IPS-18c (cell line): ENCODE results near the gene RPTOR.

ENCODE experiments used
- H3K4me3 ChIP-seq: 2 replicates; pipeline ENCODE4 v1.7.0; 2013; ENCODE audit warnings: low read depth, mild to moderate bottlenecking, low read length, moderate library complexity; ENCODE audit not compliant: insufficient read depth
- H3K9me3 ChIP-seq: one replicate; pipeline ENCODE4 v1.6.1; 2013; ENCODE audit warnings: mild to moderate bottlenecking, low read length, moderate library complexity; ENCODE audit not compliant: control insufficient read depth, insufficient read depth

The RPTOR gene

GRCh38 chr17:80845863-80846671 lies 301.4 kb downstream of the RPTOR start:
- Histone ChIP-seq H3K9me3 (no peaks in the 10 kb centered on the region), H3K4me3 (no peak overlapping the region)

- no peaks in the 10 kb centered on the region for H3K9me3 ChIP-seq
- H3K4me3 ChIP-seq, result no peak overlapping the region
These were observed 302.3 kb downstream of the RPTOR start for GRCh38 chr17:80846932-80847331.

GRCh38 chr17:80847496-80848230 lies 303.0 kb downstream of the RPTOR start:
- no peak overlapping the region for H3K4me3 ChIP-seq
- H3K9me3 ChIP-seq, result no peaks in the 10 kb centered on the region

DNA sequence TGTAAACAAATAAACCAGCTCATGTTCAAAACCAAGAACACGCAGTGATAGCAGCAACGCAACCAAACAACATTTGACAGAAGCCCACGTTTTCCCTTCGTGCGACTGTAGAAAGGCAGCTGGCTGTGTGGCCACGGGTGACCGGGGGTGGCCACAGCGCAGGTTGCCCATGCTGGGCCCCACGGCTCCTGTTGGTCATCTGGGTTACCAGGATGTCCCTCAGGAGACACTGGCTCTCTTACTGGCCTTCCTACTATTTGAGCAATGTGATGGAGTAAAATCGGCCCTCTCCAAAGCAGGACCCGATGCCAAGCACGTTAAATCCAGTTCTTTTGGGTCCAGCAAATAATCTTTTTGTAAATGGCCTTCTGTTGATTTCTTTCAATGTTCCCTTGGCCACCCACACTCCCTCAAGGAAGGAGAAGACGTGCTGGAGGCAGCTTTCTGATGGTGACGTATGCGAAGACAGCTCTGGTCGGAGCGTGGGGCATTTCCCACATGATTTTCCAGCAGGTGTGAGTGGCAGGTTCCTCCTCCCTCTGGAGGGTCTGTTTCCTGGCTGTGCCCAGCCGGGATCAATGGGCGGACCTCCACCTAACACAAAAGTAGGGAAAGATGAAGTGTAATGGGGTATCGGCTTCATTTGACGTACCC lies 303.9 kb downstream of the RPTOR start:
- H3K4me3 ChIP-seq, result no peak overlapping the region
- H3K9me3 ChIP-seq, result no peaks in the 10 kb centered on the region

DNA sequence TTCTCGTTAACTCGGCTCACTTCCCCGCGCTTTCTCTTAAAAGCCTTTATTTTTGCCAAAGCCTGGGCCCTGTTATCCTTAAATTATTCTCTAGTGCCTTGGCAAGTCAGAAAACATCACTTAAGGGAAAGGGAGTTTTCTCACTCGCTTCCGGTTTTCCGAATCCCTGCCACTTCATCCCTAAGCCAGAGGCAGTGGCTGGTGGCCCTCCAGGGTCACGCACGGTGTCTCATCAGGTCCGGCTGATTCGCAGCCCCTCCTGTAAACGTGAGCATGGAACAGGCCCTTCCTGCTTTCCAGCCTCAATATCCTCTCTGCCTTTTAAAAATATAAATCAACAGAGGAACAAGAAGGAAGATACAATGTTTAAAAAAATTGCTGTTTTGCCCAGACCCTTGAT lies 304.5 kb downstream of the RPTOR start:
- no peaks in the 10 kb centered on the region for H3K9me3 ChIP-seq
- no peak overlapping the region for H3K4me3 ChIP-seq

DNA sequence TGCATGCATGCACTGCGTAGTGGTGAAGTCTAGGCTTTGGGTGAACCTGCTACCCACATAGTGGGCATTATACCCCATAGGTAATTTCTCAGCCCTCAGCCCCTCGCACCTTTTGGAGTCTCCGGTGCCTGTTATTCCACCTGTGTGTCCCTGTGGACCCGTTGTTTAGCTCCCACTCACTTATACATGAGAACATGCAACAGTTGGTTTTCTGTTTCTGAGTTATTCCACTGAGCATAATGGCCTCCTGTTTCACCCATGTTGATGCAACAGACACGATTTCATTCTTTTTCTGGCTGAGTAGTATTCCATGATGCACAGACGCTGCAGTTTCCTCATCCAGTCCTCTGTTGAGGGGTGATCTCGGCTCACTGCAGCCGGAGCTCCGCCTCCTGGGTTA lies 305.5 kb downstream of the RPTOR start:
- no peaks in the 10 kb centered on the region for H3K9me3 ChIP-seq
- H3K4me3 ChIP-seq, result no peak overlapping the region

DNA sequence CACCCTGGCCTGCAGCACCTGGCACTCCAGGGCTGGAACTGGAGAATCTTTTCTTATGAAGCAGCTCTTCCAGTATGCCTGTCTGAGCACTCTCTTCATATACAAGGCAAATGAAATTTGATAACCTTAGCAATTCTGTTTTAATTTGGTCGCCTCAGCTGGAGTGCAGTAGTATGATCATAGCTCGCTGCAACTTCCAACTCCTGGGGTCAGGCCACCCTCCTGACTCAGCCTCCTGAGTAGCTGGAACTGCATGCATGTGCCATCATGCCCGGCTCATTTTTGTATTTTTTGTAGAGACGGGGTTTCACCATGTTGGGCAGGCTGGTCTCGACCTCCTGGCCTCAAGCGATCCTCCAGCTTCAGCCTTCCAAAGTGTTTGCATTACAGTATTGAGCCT lies 306.2 kb downstream of the RPTOR start:
- no peaks in the 10 kb centered on the region for H3K9me3 ChIP-seq
- no peak overlapping the region for H3K4me3 ChIP-seq

- Histone ChIP-seq H3K9me3 (no peaks in the 10 kb centered on the region), H3K4me3 (no peak overlapping the region)
These were observed 306.8 kb downstream of the RPTOR start for GRCh38 chr17:80851277-80851925.

GRCh38 chr17:80852476-80853015 lies 307.9 kb downstream of the RPTOR start:
- Histone ChIP-seq H3K9me3 (no peaks in the 10 kb centered on the region), H3K4me3 (no peak overlapping the region)

DNA sequence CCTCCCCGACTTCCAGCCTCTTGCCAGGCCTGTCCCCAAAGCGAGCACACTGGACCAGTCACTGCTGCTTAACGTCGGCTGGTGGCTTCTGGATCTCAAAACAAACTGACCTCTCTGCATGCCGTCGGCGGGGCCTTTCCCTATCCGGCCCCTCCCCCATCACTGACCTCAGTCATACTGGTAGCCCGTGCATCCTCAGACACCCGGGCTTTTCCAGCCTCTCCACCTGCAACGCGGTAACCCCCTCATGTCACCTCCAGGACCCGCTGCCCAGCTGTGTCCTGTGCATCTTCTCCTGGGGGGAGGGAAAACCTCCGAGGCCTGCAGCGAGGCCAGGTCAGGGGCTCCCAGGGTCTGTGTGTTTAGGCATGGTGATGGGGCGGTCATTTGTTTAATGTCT lies 308.4 kb downstream of the RPTOR start:
- H3K9me3 ChIP-seq, result no peaks in the 10 kb centered on the region
- no peak overlapping the region for H3K4me3 ChIP-seq

GRCh38 chr17:80854220-80854619 lies 309.6 kb downstream of the RPTOR start:
- no peak overlapping the region for H3K4me3 ChIP-seq
- no peaks in the 10 kb centered on the region for H3K9me3 ChIP-seq

DNA sequence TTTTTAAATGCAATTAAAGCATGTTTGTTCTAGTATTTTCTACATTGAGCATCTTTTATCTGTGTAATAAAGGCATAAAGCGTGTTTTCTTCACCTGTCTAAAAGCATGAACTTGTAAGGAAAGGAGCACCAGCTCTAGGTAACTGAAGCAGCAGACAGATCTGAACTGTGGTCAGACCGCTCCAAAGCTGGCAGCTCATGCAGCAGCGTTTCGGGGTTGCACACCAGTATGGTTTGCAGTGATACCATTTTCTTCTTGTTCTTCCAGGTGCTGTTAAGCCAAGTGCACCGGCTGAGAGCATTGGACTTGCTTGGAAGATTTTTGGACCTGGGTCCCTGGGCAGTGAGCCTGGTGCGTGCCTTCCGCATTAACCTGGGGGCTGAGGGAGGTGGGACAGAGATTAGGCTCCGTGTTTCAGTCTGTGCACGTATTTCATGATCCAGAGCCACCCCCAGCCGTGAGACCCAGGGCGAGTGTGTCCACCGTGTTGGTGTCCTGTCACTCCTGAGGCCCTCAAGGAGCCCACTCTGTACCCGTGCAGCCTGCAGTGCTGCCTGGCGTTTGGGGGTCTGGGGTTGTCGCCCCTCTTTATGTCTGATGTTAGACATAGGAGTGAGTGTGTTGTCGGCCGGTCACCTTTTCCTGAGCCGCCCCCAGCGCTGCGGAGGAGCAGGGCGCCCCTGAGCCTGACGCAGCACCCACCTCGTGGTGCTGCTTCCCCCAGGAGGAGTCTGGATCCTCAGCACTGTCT lies 310.7 kb downstream of the RPTOR start:
- Histone ChIP-seq H3K9me3 (peaks cover 2% of the 10 kb centered on the region), H3K4me3 (no peak overlapping the region)

- H3K9me3 ChIP-seq, result peaks cover 2% of the 10 kb centered on the region
- H3K4me3 ChIP-seq, result no peak overlapping the region
These were observed 311.6 kb downstream of the RPTOR start for GRCh38 chr17:80855948-80856862.

GRCh38 chr17:80856863-80857755 lies 312.5 kb downstream of the RPTOR start:
- no peak overlapping the region for H3K4me3 ChIP-seq
- peaks cover 2% of the 10 kb centered on the region for H3K9me3 ChIP-seq

DNA sequence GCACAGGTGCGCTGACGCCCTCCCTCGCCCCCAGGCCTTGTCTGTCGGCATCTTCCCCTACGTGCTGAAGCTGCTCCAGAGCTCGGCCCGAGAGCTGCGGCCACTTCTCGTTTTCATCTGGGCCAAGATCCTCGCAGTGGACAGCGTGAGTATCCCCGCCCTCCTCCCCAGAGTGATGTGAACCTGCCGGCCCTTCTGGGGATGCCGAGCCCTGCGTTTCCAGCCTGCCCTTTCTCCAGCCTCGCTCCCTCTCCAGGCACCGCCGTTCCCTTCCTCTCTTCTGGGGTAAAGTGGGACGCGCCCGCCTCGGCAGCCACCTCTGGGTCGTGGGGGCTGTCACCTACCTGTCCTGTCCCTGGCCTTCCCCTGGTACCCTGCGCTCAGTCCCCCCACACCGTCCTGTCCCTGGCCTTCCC lies 313.1 kb downstream of the RPTOR start:
- Histone ChIP-seq H3K9me3 (peaks cover 2% of the 10 kb centered on the region), H3K4me3 (no peak overlapping the region)
